ENCODE data around the gene TNFSF11. TPM values are rescaled to one million over a fixed set of nuclear protein-coding genes. Genes with fewer than 3 reads are reported as not detected.
"Not testable (repeated sequence)": the region's sequence is repeated elsewhere in the genome, so short reads cannot be mapped to it uniquely, and the experiment has no call there.

Gene TNFSF11
- total RNA-seq, 1 experiment from 2014 or later = 3.5 TPM

DNA sequence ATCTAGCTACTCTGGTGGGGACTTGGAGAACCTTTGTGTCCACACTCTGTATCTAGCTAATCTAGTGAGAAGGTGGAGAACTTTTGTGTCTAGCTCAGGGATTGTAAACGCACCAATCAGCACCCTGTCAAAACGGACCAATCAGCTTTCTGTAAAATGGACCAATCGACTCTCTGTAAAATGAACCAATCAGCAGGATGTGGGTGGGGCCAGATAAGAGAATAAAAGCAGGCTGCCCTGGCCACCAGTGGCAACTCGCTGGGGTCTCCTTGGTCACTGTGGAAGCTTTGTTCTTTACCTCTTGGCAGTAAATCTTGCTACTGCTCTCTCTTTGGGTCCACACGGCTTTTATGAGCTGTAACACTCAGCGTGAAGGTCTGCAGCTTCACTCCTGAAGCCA, 13.6 kb upstream of the TNFSF11 start:
- not testable (repeated sequence) for H3K79me1 ChIP-seq (ENCODE audit: insufficient read depth, low read depth, low read length, poor library complexity, severe bottlenecking); H2BK12ac ChIP-seq (ENCODE audit: insufficient read length, low read depth, low read length); H4K8ac ChIP-seq (replicated peaks; ENCODE audit: insufficient read length, low read depth, low read length); H3K4me2 ChIP-seq (ENCODE audit: insufficient read depth, insufficient read length, low read length); H2BK20ac ChIP-seq (ENCODE audit: low read depth, low read length, poor library complexity, severe bottlenecking); H2BK120ac ChIP-seq (ENCODE audit: low read depth, low read length, poor library complexity, severe bottlenecking); H3K79me2 ChIP-seq (ENCODE audit: insufficient read depth, low read length); H4K20me1 ChIP-seq (ENCODE audit: control insufficient read depth, insufficient read depth, insufficient read length); H2AK5ac ChIP-seq (ENCODE audit: insufficient read length, low read length); H3K23ac ChIP-seq (ENCODE audit: insufficient read length, low read depth, low read length); H3K4me1 Mint-ChIP-seq; H3K9ac ChIP-seq (ENCODE audit: extremely low read depth, insufficient read length, low read length); H3K4ac ChIP-seq (ENCODE audit: low read depth, low read length); H3K23me2 ChIP-seq (ENCODE audit: insufficient read length, low read depth, low read length, poor library complexity, severe bottlenecking); H3K18ac ChIP-seq (ENCODE audit: insufficient read length, low read depth, low read length); H3K27ac Mint-ChIP-seq; H3K27me3 ChIP-seq (ENCODE audit: insufficient read depth, low read length); H3K14ac ChIP-seq (ENCODE audit: insufficient read depth, low read length); DNase-seq; H3K27me3 Mint-ChIP-seq (ENCODE audit: low read depth); H3K56ac ChIP-seq (ENCODE audit: insufficient read length, low read depth, low read length); H2AFZ ChIP-seq (ENCODE audit: low read length); H4K5ac ChIP-seq (ENCODE audit: insufficient read length, low read depth, low read length); H3T11ph ChIP-seq (ENCODE audit: low read length); H2BK15ac ChIP-seq (ENCODE audit: low read depth, low read length); H4K91ac ChIP-seq (ENCODE audit: insufficient read length, low read depth, low read length); H2BK5ac ChIP-seq (ENCODE audit: insufficient read length, low read length); H3K4me1 ChIP-seq (ENCODE audit: insufficient read depth, low read length); H3K4me3 Mint-ChIP-seq; H3K9me3 ChIP-seq (ENCODE audit: control insufficient read depth, low read depth, low read length); H3K27ac ChIP-seq (ENCODE audit: insufficient read length, low read depth, low read length)
- Mint-ChIP-seq H3K9me3 (peaks cover 34 to 37% of the 10 kb centered on the region in 2 experiments), H3K36me3 (ENCODE audit: insufficient read depth in 1 of 3, low read depth in 3 of 3) (peaks cover 22 to 44% (median 24%) of the 10 kb centered on the region in 3 experiments)
- no CpG with 5 or more reads among the region's 6 CpGs for WGBS (ENCODE audit: extremely low coverage, insufficient read length, low lambda C conversion rate)
